Activated CD4-positive, alpha-beta T cell treated with anti-CD3 and anti-CD28 coated beads for 4 hours (primary cell): Measurements from ENCODE around the gene SVOPL.

Experiments used
- DNase-seq, 2 donors: peaks; one replicate each; pipeline ENCODE4 v3.0.0-alpha.2; 2020

Gene SVOPL

GRCh38 chr7:138603549-138604318 is 97.4 kb downstream of the SVOPL start:
- no peak for DNase-seq

GRCh38 chr7:138602451-138602850 is 98.7 kb downstream of the SVOPL start:
- DNase-seq = no peak

- no peak for DNase-seq
Observed at GRCh38 chr7:138595454-138595853, 105.7 kb downstream of the SVOPL start.

GRCh38 chr7:138590154-138590553 is 111.0 kb downstream of the SVOPL start:
- no peak for DNase-seq

DNA sequence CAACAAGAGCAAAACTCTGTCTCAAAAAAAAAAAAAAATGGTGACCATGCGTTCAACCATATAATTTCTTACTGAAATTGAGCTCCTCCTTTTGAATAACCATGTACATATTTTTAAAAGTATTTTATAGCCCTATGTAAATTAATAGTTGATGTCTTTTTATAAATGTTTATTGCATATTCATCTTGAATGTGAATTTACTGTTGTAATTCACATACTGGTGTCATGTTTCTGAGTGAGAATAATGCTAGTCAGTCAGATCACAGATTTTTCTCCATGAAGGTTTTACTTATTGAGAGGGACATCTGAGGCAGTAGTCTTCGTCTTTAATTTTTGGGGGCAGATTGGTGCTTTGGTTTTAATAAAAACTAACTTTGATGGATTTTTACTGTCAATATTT is 112.2 kb downstream of the SVOPL start:
- DNase-seq = no peak

GRCh38 chr7:138587485-138587884 is 113.7 kb downstream of the SVOPL start:
- no peak for DNase-seq

DNA sequence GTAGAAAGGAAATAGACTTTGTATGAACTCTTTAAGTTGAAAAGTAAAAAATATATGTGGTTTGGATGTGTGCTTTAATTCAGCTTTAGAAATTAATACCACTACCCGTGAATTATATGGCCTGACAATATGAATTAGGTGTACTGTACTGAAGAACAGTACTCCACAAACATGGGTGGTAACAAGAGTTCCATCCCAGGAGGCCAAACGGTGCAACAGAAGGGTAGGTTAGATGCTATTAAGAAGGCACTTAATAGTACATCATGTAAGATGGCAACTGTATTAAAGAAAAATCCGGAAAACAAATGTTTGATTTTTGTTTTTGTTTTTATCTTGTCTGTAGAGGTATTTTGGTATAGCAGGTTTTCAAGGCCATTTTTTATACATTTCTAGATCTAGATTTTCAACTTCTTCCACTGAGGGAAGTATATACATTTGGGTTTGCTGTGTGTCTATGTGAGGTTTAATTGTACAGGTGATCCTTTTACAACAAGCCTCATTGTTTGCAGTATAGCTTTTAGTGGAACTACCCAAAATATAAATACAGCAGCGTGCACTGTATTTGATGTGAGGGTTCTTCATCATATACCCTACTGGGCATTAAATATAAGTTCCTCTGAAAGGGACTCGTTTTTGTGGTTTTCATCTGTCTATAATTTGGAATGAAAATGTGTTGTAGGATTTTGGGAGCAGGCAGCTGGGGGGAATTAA is 115.7 kb downstream of the SVOPL start:
- no peak for DNase-seq

DNA sequence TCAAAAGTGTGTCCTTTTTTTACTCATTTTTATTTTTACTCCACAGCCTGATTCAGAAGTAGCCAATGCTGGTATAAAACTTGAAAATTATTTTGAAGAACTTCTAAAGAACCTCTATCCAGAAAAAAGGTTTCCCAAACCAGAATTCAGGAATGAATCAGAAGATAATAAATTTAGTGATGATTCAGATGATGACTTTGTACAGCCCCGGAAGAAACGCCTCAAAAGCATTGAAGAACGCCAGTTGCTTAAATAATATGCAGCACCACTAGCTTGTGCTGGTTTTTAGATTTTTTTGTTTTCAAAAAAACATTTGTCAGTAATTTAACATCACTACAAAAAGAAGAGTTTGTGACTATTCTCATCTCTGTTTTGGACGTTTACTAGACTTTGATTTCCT is 116.5 kb downstream of the SVOPL start:
- DNase-seq = no peak

DNA sequence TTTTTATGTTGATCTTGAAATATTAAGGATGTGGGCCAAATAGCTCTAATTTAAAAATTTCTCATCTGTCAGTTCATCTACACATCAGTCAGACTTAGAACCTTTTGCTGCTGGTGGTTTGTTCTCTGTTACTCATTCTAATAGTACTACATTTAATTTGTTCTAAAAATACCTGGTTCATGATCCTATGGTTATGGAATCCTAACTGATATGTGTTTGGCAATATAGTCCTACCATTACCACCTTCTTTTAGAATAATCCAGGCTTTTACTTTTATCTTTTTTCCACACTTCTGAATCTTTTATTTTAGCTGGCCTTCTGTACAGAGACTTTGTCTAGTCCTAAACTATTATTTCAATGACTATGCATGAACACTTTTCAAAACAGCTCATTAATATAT is 116.9 kb downstream of the SVOPL start:
- no peak for DNase-seq

DNA sequence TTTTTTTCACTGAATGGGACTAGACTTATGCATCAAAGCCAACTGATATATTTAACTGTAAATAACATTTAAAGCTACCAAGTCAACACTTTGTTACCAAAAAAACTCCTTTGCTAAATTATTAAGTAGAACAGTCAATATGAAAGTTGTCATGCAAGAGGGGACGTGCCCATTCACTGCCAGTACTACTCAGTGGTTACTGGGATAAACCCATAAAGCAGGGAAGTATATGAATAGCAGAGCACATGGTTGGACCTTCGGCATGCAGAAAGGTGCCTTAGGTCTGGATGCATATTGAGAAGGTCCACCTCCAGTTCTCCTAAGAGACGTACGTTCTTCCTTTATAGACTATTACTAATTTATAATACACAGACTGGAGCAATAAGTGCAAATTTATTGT is 120.1 kb downstream of the SVOPL start:
- DNase-seq = no peak

DNA sequence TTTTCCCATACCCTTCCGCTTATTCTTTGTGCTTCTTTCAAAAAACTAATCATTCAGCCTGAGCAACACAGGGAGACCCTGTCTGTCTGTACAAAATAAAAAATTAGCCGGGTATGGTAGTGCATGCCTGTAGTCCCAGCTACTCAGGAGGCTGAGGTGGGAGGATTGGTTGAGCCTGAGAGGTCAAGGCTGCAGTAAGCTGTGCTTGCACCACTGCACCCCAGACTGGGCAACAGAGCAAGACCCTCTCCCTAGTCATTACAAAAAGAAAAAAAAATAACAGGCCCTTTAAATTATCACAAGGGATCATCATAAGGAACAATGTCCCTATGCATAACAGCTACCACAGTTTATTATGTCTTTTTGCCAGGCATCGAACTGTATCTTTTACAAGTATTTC is 121.5 kb downstream of the SVOPL start:
- DNase-seq = no peak

GRCh38 chr7:138579136-138579535 is 122.0 kb downstream of the SVOPL start:
- no peak for DNase-seq

GRCh38 chr7:138575897-138576428 is 125.2 kb downstream of the SVOPL start:
- DNase-seq = no peak

- no peak for DNase-seq
Observed at GRCh38 chr7:138573741-138574140, 127.4 kb downstream of the SVOPL start.

DNA sequence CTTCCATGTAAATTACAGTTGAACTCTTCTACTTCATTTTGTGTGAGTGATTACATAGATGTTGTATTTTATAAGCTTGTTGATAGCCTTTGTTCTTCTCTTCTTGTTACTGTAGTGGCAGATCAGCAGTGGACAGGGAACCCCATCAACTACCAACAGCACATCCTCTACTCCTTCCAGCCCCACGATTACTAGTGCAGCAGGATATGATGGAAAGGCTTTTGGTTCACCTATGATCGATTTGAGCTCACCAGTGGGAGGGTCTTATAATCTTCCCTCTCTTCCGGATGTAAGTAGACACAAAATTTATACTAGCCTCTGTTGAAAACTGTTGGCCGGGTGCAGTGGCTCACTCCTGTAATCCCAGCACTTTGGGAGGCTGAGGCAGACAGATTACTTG is 130.4 kb downstream of the SVOPL start:
- DNase-seq = no peak

GRCh38 chr7:138569418-138569817 is 131.7 kb downstream of the SVOPL start:
- no peak for DNase-seq

DNA sequence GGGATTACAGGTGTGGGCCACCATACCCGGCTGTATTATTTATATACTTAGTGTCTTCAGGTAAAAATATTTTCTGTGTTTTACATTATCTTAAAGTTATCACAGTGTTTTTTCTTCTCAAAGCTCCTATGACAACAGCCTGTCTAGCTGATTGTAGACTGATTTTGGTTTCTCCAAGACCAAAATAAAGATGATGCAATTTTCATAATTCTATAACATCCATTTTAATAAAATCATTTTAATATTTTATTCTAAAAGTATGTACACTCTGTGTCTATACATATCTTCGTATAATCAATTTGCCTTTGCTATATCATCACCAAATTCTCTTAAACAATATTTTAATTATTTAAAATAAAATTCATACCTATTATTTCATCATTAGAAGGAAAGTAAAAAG is 132.5 kb downstream of the SVOPL start:
- no peak for DNase-seq

GRCh38 chr7:138565451-138566114 is 135.6 kb downstream of the SVOPL start:
- DNase-seq = no peak

GRCh38 chr7:138565071-138565450 is 136.1 kb downstream of the SVOPL start:
- DNase-seq = no peak

- no peak for DNase-seq
Observed at GRCh38 chr7:138564365-138564764, 136.8 kb downstream of the SVOPL start.

GRCh38 chr7:138563808-138564207 is 137.4 kb downstream of the SVOPL start:
- no peak for DNase-seq

GRCh38 chr7:138559448-138559847 is 141.7 kb downstream of the SVOPL start:
- DNase-seq = no peak

DNA sequence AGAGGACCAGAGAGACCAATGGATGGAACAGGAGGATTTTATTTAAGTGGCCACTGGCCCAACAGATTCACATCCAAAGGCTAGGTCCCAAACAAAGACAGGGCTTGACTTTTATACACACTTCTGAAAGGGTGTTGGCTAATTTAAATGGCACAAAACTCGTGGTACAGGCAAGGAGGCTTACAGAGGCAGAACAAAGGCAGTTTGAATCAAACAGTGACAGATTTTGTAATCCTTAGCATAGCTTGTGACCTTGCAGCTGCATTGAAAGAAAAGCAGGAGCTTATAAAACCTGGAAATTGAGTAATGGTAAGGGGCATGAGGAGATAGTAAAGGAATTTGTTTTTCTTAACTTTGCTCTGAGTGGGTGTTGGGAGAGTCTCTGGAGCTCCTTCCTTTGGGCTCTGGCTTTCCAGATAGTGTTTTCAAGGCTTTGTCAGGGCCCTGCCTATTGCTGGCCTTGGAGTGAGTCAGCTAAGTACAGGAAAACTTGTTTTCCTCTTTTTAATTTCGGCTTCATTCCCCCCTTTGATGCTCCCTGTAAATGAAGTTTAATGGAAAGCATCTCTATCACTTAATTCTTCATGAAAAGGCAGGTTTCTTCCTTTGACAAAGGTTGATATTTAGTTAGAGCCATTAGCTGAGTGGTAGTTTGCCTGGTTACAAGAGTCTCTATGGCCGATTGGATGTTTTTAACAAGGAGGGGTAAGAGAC is 144.2 kb downstream of the SVOPL start:
- DNase-seq = no peak
